GF-D8 (cell line): ENCODE data around the gene LIN54.
"Not testable (repeated sequence)": the region's sequence is repeated elsewhere in the genome, so short reads cannot be mapped to it uniquely, and the experiment has no call there.

Experiments used
- DNase-seq: peaks from one replicate; lab custom pipeline; 2025; lab: John Stamatoyannopoulos, UW

The LIN54 gene

GRCh38 chr4:82947498-82947897, 63.1 kb downstream of the LIN54 start:
- no peak for DNase-seq

GRCh38 chr4:82939414-82939813, 71.2 kb downstream of the LIN54 start:
- DNase-seq: no peak

- no peak for DNase-seq
These were observed 76.2 kb downstream of the LIN54 start for GRCh38 chr4:82934441-82934840.

DNA sequence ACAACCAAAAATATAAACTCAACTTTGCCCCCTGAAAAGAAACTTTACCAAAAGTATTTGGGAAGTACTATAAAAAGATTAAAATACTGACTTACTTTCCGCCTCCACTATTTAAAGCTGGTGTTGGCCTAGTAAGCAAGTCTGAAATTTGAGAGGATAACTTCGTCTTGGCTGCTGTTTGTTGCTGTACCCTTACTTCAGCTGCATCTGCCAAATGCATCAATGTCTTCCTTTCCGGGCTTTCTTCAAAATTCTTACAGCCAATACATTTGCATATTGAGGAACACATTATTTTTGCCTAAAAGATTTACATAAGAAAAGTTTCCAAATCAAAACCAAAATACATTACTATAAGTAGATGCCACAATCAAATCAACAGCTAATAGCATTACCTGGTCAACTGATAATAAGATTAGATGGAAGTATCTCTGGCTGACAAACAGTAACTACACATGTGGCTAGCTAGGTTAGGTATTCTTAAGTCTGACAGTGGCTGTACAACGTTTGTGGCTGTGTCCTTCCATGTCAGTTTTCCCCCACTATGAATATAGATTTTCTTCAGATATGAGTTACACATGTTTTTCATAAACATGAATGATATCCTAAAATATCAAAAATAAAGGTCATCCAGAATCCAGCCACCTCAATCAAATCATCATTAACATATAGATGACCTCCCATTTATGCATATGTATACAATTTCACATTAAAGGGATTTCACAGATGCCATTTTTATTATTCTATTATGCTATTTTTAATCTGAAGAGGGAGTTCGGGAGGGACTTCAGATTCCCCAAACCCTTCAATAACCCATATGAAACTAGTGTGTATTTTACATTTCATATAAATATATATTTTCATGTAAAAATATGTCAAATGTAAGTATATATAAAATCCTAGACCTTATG, 79.5 kb downstream of the LIN54 start:
- DNase-seq: no peak

GRCh38 chr4:82921795-82922194, 88.8 kb downstream of the LIN54 start:
- DNase-seq: no peak

- DNase-seq: no peak
These were observed 91.2 kb downstream of the LIN54 start for GRCh38 chr4:82919386-82919785.

GRCh38 chr4:82918091-82918490, 92.5 kb downstream of the LIN54 start:
- no peak for DNase-seq

- DNase-seq: not testable (repeated sequence)
These were observed 96.7 kb downstream of the LIN54 start for GRCh38 chr4:82913968-82914367.

GRCh38 chr4:82913305-82913704, 97.3 kb downstream of the LIN54 start:
- no peak for DNase-seq

DNA sequence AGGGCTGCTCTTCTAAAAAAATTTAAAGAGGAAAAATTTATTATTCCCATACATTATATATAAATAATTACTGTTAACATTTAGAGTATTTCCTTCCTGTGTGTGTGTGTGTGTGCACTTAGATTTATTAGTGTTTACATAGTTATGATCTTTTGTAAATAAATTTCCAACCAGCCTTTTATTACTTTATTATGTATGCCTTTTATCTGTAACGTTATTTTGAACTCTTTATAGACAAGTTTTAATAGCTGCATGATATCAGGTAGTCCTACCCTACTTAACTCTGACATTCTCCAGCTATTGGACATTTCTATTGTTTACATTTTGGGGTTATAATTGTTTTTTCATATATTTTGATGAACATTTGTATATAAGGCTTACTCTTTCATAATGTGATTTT, 101.3 kb downstream of the LIN54 start:
- DNase-seq: no peak

DNA sequence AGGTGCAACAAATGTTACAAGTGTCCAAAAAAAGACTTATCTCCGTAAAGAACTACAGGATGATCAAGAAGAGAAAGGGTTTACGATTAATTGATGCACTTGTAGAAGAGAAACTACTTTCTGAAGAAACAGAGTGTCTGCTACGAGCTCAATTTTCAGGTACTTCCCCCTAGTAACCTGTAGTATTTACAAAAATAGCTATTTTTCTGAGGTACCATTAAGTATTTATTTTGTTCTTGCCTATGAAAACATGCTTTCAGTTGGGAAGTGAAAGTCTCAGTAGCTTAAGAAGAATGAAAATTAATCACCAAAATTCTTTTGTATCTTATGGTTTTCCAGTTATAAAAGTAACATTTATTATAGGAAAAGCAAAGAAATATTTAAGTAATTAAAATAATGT, 104.2 kb downstream of the LIN54 start:
- no peak for DNase-seq

DNA sequence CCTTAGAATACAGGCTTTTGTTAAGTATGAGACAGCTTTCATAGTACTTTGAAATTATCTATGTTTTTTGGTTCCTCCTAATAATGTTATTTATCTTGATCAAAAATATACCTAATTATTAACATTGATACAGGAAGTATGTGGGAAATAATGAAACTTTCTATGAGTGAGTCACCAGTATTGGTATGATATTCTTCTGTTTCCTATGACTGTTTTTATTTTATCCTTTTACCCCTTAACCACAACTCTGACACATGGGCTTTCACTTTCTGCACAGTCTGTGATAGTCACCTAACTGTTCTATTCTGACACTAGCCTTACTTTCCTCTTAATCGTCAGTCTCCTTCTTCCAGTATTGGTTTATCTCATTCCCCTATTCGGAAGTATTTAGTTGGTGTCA, 105.4 kb downstream of the LIN54 start:
- no peak for DNase-seq

DNA sequence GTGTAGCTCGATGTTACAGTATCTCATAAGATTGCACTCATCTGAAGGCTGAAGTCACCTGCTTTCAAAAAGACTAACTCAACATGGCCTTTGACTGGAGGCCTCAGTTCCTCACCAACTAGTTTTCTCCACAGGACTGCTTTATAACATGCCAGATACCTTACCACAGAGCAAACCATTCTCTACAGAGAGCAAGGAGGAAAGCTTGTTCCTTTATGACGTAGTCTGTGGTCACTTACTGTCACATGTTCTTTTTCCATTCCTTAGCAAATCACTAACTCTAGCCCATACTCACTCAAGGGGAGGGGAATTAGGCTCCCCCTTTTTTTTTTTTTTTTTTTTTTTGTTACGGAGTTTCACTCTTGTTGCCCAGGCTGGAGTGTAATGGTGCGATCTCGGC, 106.9 kb downstream of the LIN54 start:
- DNase-seq: peak; percentile 32

DNA sequence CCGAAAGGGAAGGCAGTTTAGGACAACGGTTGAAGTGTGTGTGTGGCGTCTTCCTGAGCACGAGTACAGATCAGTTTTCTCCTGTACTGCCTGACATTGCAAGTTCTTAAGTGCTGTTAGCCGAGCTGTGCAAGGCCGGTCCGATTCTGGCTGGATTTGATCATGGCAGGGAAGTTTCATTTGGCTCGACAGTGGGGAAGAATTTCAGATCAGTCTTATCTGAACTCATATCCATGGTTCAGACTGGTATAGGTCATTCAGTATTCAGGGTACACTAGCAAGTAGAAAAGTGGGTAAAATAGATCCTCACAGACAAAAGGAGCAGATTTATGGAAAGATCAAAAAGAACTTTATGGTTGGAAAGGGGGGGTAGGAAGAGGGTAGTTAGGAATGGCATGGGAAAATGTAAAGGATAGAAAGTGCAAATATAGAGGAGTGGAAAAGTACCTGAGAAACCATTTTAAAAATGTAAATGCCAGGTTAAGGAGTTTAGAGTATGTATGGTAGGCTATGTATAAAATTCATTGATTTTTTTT, 109.4 kb downstream of the LIN54 start:
- no peak for DNase-seq

DNA sequence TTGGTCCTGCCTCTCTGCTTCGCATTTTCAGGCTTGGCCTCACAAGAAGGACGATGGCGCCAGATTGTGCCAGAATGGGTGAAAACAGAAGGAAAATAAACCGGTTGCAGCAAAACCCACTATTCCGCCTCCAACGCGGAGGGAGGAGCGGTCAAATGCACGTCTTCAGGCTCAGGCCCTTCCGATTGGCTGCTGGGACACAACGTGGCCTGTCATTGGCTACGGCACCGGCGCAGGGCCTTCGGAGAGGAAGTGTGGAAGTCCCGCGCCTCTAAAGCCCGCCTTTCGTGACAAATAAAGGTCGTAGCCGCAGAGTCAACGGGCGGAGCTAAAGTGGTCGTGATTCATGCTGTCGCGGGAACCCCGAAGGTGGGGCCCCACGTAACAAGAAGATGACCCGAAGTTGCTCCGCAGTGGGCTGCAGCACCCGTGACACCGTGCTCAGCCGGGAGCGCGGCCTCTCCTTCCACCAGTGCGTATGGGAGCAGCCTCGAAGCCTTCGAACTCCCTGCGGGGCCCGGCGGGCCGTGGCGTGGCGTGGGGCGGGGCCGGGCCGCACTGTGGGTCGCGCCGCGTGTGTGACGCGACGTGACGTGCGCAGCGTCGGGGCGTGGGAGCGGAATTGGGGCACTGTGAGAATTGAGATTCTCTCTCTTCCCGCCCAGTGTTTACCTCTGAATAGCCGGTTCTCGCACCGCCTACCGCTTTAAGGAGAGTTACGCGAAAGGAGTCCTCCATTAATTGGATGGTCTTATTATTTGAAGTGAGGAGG, 110.0 kb downstream of the LIN54 start, which contains the start of gene THAP9:
TSS of gene THAP9 (plus strand) at position 325 of the 772 bp plus-strand sequence. CDS start at position 393, 68 bp downstream.
- peak; percentile 96 for DNase-seq

DNA sequence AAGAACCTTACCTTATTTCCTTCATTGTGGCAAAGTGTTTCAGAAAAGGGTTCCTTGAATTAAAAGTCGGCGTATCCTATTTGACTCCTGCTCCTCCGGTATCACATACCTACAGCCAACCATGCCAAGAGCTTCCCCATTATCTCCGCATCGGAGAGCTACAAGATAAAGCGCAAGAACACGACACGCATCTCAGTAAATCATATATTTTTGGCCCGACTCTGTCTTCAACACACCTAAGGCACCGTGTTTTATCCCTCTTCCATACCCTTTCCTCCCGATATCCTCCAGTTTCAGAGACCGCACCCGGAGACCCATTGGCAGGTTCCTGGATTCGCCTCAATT, 110.6 kb downstream of the LIN54 start:
- peak; percentile 53 for DNase-seq

DNA sequence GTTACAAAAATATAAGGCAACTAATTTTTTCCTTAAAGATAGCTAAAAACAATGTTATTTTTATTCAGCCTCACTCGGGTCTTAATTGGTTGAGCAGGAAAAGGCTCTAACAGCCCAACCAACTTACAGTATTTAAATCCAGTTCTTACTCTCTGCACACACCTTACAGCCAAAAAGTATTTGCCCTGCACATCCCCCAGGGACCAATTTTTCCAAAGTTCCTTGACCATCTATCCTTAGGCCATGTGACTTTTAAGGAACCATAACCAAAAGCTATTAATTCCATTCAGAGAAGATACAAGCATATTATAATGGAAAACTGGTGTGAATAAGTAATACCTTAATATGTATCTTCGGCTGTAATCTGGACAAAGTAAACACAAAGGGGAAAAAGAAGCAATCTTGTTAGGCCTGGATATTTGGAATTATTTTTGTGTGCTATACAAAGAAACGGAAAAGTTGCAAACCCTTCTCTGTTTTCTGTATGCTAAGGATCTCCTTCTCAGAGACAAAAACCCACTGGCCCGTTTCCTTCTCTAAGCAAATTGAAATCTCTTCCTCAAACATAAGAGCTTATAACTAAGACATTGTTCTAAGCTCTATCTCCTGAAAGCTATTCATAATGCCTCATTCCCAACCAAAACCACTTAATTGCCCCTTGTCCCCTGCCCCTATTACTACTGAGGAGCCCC, 111.1 kb downstream of the LIN54 start:
- DNase-seq: no peak

DNA sequence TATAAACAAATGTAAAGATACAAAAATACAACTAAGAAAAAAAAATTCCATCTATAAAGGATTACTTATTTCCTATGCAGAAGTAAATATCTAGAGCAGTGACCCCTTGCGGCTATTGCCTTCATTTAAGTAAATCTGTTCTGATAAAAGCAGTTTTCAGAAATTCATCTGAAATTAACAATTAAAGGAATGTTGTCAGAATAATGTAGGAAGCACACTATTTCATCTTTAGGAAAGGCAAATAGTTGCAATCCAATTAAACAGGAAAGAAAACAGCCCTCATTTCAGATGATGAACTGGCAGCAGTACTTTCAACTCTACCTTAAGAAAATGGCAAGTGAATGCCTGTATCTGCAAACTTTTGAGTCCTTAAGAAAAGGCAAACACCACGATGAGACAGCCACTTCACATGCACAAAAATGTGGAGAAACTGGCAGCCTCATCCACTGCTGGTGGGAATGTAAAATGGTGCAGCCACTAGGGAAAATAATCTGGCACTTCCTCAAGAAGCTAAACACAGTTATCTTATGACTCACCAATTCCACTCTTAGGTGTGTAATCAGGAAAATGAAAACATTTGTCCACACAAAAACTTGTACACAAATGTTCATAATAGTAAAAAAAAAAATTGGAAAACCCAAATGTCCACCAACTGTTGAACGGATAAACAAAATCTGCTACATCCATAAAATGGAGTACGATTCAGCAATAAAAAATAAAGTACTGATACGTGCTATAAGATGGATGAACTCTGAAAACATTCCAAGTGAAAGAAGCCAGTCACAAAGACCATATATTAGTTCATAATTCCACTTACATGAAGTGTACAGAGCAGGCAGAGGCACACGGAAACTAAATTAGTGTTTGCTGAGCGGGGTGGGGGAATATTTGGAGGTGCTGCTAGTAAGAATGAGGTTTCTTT, 112.0 kb downstream of the LIN54 start:
- DNase-seq: no peak

DNA sequence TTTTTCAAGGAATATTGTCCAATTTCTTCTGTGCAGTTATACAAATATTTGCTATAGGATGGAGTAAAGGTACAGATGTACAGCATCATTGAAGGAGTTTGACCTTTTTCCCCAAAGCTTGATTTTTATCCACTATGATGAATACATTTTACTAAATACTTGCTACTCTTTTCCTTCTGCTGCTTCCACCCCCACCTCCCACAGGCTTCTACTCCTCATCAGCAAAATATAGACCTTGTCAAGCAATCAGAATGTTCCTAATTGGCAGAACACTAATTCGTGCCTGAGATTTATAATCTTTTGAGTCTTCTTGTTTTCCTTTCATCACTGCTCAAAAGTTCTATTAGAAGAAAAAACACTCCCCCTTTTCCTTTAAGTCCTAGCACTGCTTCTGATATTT, 113.9 kb downstream of the LIN54 start:
- DNase-seq: no peak

DNA sequence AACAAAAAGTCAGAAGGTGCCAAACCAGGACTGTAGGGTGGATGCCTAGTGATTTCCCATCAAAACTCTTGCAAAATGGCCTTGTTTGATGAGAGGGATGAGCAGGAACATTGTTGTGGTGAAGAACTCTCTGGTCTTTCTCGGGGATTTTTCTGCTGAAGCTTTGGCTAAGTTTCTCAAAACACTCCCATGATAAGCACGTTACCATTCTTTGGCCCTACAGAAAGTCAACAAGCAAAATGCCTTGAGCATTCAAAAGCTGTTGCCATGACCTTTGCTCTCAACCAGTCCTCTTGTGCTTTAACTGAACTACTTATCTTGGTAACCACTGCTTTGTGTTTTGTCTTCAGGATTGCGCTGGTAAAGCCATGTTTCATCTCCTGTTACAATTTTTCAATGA, 116.7 kb downstream of the LIN54 start:
- DNase-seq: no peak

DNA sequence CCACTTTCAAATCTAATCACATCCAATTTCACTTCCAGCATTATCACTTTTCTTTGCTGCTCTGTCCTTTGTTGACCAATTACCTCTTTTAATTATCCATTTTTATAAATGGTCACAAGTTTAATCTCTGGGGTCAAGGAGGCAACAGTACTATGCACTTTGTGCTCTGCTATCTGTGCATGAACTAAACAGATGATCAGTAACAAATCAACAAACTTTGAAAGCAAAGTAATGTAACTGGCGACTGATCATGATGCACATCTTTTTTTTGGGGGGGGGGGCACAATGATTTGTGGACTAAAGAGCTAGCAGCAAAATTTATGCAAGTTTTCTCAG, 118.2 kb downstream of the LIN54 start:
- no peak for DNase-seq
